GM21367 (cell line): ENCODE data around the gene RAB30.

Experiments
- ATAC-seq: cut with Tn5 transposase; IDR thresholded peaks from one replicate; pipeline ENCODE4 v1.9.1; 2021; ENCODE audit not compliant: unreplicated experiment

The RAB30 gene, protein sequence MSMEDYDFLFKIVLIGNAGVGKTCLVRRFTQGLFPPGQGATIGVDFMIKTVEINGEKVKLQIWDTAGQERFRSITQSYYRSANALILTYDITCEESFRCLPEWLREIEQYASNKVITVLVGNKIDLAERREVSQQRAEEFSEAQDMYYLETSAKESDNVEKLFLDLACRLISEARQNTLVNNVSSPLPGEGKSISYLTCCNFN

DNA sequence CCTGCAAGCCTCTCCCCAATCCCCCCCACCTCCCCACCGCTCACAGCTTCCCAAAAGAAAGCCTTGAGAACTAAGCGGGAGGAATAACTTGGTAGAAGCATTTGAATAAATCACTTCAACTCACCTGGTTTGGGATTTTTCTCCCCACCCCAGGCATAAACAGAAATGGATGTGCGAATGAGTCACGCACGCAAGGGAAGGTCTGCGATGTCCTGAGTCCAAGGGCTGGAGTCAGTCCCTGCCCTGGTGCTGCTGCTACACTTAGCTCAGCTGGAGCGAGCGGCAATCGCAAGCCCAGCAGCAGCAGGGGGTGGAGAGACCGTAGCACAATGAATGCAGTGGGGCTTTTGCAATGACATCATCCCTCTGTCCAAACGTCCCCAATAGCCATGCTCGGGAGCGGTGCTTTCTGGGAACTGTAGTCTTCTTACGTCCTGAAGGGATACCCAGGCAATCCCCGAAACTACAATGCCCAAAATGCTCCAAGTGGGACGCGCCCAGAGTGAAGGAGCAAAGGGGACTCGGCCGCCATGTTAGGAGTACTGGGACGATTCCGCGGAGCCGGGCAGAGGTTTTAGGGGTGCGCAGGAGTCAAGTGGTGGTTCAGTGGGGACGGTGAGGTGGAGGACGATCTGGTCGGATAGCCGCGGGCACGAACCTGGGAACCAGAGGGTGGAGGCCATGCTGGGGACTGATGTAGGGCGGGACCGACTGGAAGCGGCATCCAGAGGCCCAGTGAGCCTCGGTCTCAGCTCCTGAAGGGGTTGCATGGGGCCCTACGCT, at the start of gene RAB30:
Gene RAB30, minus strand, starts transcription at position 331 of the 783 bp plus-strand sequence. CDS start 74,581 bp downstream, outside the sequence.
- ATAC-seq, result peak; percentile 97

DNA sequence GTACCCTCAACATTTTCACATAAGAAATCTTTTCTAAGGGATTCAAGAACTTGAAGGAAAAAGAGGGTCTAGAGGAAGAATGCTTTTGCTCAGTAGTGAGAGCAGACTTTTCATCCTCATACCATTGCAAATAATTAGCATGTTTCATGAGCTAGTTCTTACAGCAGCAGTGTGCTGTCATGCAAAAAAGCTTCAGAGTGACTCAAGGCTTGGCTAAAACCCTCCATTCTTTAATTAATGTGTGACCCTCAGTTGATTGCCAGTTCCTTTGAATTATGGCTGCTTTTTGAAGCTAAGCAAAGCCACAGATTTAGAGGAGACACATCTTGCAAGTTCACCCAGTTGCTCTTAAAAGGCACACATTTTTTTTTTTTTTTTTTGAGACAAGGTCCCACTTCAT, 48.6 kb upstream of the RAB30 start:
- ATAC-seq, result no peak

DNA sequence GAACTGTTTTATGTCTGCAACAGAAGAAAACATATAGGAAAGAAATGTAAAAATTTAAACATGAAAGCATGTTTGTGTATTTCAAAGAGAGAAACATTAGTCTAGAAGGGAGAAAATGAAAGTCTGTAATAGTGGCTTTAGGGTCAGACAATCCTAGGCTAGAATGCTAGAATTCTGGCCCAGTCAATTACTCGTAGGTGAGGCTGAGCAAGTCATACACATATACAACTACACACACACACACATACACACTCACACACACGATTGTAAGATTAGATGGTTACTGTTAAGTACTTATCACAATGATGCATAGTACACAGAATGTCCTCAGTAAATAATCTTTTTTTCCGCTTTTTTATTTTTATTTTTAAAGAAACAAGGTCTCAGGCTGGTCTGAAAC, 47.5 kb upstream of the RAB30 start:
- no peak for ATAC-seq

DNA sequence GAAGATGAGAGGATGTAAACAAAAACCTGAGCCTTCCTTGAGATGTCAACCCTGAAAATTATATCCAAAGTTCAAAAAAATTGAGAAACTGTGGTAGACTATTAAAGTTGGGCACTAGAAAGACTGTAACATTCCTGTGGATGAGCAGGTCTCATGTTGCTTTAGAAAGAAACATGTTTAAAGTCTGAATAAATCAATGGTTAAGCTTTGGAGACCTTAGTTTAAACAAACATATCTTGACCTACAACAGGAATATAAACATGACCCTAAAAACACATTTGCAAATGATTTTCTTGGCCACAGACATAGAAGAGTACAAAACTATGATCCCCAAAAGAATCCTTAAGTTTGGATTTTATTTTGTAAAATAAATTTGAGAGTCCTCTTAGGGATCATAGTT, 47.1 kb upstream of the RAB30 start:
- ATAC-seq, result no peak

DNA sequence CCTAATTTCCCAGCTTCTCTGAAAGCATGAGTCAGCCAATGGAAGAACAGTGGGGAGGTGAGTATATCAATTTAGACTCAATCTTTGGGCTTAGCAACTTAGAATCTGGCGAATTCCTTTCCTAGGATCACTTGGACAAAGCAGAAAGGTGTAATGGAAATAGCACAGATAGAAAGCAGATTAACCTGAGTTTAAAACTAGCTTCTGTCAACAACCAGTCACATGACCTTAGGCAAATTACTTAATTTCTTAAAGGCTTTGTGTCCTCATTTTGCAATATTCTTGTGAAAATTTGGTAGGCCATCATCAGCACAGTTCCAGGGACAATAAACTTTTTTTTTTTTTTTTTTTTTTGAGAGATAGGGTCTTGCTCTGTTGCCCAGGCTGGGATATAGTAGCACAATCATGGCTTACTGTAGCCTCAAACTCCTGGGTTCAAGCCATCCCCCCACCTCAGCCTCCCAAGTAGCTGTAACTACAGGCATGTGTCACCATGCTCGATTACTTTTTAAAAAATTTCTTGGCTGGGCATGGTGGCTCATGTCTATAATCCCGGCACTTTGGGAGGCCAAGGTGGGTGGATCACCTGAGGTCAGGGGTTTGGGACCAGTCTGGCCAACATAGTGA, 44.4 kb upstream of the RAB30 start:
- ATAC-seq, result no peak

DNA sequence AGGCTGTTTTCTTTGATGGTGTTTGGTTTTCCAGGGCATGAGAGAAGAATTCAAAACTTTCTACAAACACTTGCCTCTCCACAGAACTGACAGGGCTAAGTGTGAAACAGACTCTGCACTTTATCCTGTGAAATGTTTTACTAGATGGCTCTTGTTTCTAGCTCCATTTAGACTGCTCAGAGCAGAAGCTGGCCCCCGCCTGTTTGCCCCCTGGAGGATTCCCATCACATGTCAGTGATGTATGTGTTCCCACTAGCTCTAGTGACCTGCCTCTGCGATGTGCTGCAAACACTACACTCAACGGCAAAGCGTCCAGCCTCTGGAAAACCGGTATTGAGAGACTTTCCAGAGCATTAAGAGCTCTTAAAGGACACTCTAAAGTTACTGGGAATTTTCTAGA, 43.9 kb upstream of the RAB30 start:
- ATAC-seq, result no peak

DNA sequence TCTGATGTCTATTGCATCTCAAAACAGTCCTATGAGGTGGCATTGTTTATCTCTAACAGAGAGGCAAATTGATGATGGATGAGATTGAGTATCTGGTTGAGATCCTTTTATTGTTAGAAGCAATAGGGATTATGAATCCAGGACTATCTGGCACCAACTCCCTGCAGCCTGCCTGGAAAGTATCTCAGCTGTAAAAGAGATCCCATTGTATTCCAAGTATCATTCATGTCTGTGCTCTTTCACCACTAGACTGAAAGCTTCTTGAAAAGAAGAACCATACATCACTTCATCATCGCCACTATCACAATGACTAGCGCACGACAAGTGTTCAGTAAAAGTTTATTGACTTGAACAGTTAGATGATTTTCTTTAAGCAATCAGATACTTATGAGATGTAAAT, 43.3 kb upstream of the RAB30 start:
- ATAC-seq, result no peak

DNA sequence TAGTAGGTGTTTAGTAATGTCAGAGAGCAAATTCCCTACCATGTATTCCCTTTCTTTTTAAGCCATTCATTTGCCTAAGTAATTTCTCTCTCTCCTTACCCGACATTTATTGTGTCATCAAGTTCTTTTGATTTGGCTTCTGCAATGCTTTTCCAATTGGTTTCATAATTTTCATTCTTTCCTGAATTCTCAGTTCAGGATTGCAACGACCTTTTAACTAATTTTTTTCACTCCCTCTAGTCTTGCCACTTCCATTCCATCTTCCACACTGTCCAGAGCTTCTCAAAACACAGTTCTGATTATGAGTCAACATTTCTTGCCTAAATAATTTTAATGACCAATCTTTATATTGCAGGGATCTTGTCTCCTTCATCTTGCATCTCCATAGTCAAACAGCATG, 41.2 kb upstream of the RAB30 start:
- ATAC-seq, result no peak

DNA sequence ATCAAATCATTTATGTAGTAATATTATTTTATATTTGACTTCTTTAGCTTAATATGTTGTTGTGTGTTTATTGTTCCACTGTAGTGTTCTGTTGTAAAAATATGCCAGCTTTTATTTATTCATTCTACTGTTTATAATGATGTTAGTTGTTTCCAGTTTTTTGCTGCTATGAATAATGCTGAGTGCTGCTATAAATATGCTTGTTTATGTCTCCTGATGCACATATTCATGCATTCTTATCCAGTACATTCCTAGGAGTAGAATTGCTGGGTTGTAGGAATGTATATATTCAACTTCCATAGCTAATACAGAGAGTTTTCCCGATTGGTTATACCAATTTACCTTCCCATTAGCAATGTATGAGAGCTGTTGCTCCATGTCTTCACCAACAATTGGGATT, 33.5 kb upstream of the RAB30 start:
- ATAC-seq, result no peak

DNA sequence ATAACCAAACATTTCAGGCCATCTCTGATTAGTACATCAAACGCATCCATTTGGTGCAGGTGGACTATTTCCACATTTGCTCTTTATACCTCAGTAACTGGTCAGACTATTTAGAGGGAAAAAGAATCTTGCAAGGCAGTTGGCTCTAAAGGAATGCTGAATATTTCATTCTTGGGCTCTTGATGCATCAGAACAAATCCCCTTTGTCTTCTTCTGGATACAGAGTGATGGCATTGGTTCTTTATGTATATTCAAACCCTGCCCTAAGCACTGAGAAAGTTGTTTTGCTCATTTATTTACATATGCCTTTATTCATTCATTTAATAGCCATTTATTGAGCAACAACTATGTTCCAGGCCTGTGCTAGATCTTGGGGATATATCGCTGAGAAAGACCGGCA, 31.1 kb upstream of the RAB30 start:
- ATAC-seq, result no peak

DNA sequence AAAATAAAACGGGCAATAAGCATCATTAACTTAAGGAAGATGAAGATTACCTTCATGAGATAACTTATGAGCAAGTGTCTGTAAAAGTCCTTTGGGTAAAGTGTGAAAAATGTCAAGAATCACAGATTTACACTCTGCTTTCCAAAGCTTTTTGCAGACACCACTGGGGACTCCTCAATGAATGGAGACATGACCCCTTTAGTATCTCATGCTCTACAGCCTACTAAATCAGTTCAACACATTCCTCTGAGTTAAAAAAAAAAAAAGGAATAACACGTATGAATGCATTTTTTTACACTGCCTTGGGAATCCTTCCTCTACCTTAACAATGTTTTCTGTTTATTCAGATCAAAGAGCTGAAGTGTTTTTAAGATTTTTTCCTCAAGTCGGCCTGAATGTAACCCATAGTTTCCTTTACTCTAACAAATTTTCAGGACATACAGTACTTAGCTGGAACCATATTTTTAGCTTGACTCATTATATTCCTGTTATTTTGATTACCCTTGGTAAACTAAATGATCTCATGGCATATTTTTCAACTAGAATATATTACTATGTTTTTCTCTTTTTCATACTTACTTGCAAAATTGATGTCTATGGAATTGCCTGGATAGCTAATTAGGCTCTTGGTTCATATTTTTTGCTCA, 25.9 kb upstream of the RAB30 start:
- no peak for ATAC-seq

DNA sequence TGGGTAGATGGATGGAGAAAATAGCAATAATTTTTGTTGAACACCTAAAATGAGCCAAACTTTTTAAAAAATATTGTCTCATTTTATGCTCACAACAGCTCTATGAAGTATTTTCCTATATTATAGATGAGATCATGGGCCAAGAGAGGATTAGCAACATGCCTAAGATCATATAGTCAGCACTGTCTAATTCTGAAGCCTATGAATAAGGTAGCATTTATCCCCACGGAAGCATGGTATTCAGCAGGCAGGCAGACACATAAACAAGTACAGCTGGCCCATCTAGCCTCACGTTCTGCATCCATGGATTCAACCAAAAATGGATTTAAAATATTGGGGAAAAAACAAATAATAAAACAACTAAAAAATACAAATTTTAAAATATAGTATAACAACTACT, 21.9 kb upstream of the RAB30 start:
- no peak for ATAC-seq

DNA sequence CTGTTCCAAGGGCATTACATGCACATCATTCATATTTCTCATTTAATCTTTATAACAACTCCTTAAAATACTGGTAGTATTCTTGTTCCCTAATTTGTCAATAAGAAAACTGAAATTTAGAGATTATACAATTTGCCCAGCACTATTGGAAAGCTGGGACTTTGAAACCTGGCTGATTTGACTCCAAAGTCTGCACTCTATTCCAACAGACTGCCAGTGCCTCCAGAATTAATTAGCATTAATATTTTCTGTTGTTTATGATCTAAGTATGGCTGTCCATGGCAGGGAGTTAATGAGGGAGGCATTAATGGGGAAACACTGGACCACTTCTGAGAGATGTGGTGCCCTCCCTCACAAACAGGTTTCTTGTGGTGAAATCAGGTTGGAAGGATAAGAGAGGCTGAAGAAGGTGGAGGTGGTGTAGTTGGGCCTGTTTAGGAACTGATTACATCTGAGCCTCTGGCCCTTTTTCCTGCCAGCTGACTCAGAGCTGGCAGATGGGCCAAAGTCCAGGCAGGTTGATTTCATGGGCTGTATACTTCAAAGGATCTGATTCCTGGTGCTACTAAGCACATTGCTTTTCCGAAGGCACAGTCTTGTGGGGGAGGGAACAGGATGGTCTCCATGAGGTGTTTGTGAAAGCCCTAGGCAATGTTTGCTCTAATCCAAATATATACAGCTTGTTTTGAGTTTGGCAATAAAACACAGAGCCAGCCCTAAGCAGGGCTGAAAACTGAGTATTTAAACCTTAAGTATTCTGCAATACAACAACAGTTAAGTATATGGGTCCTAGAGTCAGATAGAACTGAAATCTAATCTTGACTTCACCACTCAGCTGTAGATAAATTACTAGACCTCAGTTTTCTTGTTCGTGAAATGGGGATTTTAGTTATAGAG, 21.0 kb upstream of the RAB30 start:
- no peak for ATAC-seq

DNA sequence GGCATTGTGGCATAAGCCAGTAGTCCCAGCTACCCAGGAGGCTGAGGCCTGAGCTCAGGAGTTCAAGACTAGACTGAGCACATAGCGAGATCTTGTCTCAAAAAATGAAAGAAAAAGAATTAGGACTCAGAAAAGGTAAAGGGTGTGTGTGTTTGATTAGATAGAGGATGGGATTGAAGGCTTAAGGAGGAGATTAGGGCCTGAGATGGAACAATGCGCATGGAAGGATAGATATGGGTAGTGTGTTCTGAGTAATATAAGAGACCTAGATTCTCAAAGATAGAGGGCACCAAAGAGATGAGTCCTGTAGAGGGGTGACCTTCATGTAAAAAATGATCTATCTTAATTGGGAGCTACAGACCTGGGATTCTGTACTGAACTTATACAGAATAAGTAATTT, 17.3 kb upstream of the RAB30 start:
- no peak for ATAC-seq

DNA sequence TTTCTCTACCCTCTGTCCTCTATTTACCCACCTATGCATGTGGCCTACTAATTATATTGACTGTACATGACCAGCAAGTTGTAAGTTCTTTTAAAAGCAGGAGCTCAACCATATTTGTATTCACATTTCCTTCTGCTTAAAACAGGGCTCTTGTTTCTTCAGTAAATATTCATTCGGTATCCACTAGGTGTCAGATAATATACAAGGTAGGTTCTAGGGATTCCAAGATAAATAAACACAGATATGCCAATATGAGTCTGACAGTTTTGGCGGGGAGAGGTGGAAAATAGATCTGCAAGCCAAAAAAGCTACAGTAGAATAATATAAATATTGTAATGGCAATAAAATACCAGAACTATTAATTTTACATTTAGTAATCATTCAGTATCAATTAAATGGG, 15.3 kb upstream of the RAB30 start:
- no peak for ATAC-seq

DNA sequence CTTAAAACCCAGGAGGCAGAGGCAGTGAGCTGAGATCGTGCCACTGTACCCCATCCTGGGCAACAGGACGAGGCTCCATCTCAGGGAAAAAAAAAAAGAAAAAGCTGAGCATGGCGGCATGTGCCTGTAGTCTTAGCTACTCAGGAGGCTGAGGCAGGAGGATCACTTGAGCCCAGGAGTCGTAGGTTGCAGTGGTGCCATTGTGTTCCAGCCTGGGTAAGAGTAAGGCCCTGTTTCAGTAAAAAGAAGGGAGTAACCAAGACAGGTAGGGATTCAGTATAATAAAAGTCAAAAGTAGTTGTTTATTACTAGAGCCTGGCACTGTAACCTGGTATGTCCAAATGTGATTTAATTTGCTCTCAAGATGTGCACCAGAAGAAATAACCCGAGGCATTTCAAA, 8.1 kb upstream of the RAB30 start:
- no peak for ATAC-seq

DNA sequence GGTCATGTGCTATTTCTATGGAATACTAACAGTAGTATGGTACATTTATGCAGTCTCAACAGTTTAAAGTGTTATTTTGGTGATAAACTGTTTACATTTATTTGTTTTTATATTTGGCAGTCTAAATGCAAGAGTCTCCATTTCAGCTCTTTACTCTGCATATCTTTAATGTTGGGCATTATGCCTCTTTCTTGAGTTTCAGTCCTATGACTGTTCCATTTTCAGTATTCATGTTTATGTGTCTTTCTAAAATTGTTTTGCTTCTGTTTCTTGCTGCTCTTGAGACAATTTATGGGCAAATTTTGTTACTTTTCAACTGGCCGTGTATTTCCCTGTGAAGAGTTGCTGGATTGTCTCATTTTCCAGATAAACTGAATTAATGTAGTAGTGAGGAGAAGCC, 6.6 kb upstream of the RAB30 start:
- ATAC-seq, result peak; percentile 43

DNA sequence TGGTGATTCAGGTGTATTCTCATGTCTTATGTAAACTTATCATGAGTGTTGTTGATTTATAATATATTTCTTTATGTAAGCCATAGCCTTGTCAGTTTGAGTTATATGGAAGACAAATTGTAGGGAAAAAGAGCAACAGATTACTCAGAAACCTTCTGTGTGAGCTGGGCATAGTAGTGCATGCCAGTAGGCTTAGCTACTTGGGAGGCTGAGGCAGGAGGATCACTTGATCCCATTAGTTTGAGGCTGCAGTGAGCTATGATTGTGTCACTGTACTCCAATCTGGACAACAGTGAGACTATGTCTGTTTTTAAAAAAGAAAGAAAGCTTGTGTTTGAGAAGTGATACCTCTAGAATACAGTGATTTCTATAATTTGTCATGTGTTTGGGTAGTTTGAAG, 2.2 kb upstream of the RAB30 start:
- no peak for ATAC-seq

DNA sequence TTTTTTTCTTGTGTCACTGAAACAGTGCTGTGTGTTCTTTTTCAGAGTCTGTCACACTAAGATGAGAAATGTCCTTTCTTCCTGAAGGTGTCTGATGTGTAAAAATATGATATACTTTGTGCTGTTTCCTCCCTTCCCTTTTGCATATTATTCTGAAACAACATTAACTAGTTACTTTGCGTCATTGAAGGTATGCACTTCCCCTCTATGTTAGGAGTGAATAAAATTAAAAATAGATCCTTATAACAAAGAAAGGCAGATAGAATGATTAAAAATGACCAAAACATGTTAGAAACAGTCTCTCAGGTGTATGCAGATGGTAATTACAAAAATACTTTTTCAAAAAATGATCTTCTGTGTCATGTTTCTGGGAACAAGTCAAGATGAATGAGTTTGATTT, 1.6 kb upstream of the RAB30 start:
- ATAC-seq, result no peak

DNA sequence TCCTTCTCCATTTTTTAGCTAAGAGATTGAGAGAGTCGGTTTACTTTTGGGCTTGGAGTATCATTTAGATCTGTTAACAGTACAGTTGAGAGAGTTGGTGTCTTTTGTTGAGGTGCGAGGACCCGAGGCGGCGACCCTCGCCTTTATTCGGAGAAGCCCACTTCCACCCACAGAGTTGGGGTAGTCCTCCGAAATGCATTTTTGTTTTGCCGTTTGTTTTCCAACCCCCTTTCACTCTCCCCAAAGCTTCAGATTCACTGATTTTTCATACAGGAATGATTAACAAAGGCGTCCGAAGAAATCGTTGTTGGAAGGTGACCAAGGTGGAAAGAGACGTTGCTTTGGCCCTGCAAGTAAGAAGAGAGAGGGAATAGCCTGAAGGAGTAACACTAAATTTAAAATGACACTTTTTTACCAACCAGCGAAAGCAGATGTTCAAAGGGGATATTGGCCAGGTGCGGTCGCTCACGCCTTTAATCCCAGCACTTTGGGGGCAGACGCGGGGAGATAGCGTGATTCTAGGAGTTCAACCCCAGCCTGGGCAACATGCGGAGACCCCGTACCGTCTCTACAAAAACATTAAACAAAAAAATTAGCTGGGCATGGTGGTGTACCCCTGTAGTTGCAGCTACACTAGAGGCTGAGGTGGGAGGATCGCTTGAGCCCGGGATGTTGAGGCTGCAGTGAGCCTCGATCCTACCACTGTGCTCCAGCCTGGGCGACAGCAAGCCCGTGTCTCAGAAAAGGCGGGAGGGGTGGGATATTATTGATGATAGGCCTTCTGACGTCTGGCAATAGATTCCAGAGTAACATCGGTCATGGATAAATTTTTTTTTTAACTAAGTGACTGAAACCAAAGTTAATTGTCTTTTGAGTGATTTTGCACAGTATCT, 899 bp upstream of the RAB30 start:
- ATAC-seq, result no peak
